K562 (cell line): ENCODE data around the gene AEN. TPM values are rescaled to one million over a fixed set of nuclear protein-coding genes. Genes with fewer than 3 reads are reported as not detected.

Experiments
- ATF6 ChIP-seq: sonication (generic); formaldehyde crosslinking; IDR thresholded peaks from 2 replicates; pipeline ENCODE4 v1.4.0; 2020; ENCODE audit warnings: mild to moderate bottlenecking, missing genetic modification reagents
- ATF7 ChIP-seq: fragments of 450-650 bp; IDR thresholded peaks from 2 replicates; pipeline ENCODE4 v1.7.1; 2014; ENCODE audit warnings: mild to moderate bottlenecking, moderate library complexity
- CEBPG ChIP-seq, 3 experiments: fragments of 200-800 bp in 1 of 3; sonication (Bioruptor generic) in 1 of 3; sonication (generic) in 1 of 3; formaldehyde crosslinking in 1 of 3; IDR thresholded peaks in 2 of 3; conservative IDR thresholded peaks in 1 of 3; 2 replicates each; pipeline versions ENCODE4 v1.6.1 to v1.8.0; 2016 to 2022; ENCODE audit warnings: missing compliant biosample characterization in 2 of 3, missing genetic modification characterization in 2 of 3, mild to moderate bottlenecking in 1 of 3, missing genetic modification reagents in 1 of 3
- FOXJ3 ChIP-seq: sonication (generic); formaldehyde crosslinking; IDR thresholded peaks from 2 replicates; pipeline ENCODE4 v1.4.0; 2020; ENCODE audit warnings: mild to moderate bottlenecking, missing genetic modification reagents
- GATAD2A ChIP-seq: fragments of 450-650 bp; IDR thresholded peaks from 2 replicates; pipeline ENCODE4 v1.6.1; 2017
- HNRNPK ChIP-seq: fragments of 200-400 bp; formaldehyde crosslinking; IDR thresholded peaks from one replicate; pipeline ENCODE4 v1.6.1; 2018; ENCODE audit warnings: mild to moderate bottlenecking, low read depth, low read length; ENCODE audit not compliant: poor library complexity, severe bottlenecking
- HSF4 ChIP-seq: fragments of 250-450 bp; sonication (Bioruptor Pico); IDR thresholded peaks from 2 replicates; pipeline ENCODE4 v2.1.2; 2022; ENCODE audit warnings: mild to moderate bottlenecking, moderate library complexity, borderline replicate concordance
- JUN ChIP-seq, 2 experiments: sonication (generic) in 1 of 2; formaldehyde crosslinking in 1 of 2; IDR thresholded peaks; 2 replicates each; pipeline versions ENCODE4 v1.6.1 to v1.8.0; 2012 to 2022; ENCODE audit warnings: borderline replicate concordance in 2 of 2, mild to moderate bottlenecking in 2 of 2, improper control_type of control experiment in 1 of 2, low read depth in 1 of 2, low read length in 1 of 2, missing genetic modification reagents in 1 of 2
- MED1 ChIP-seq: sonication (generic); formaldehyde crosslinking; IDR thresholded peaks from 2 replicates; pipeline ENCODE4 v1.8.1; 2023; ENCODE audit warnings: missing genetic modification reagents, borderline replicate concordance
- RBM25 ChIP-seq: fragments of 200-400 bp; formaldehyde crosslinking; IDR thresholded peaks from 2 replicates; pipeline ENCODE4 v1.6.1; 2018; ENCODE audit warnings: low read length, low read depth, moderate library complexity; ENCODE audit not compliant: severe bottlenecking
- RFX5 ChIP-seq: IDR thresholded peaks from 2 replicates; pipeline ENCODE4 v1.6.1; 2011; ENCODE audit warnings: low read depth, mild to moderate bottlenecking, improper control_type of control experiment, low read length
- SRSF3 ChIP-seq: fragments of 200-400 bp; formaldehyde crosslinking; IDR thresholded peaks from 2 replicates; pipeline ENCODE4 v1.6.1; 2016; ENCODE audit warnings: mild to moderate bottlenecking, low read length, moderate library complexity; ENCODE audit not compliant: insufficient read depth
- ZFP1 ChIP-seq: fragments of 450-650 bp; formaldehyde crosslinking; IDR thresholded peaks from 2 replicates; pipeline ENCODE4 v1.4.0; 2020; ENCODE audit warnings: mild to moderate bottlenecking, mixed read lengths
- ZMIZ1 ChIP-seq, 2 experiments: fragments of 150-350 bp in 1 of 2; IDR thresholded peaks; 2 replicates each; pipeline ENCODE4 v1.6.1; 2012 to 2016; ENCODE audit warnings: low read depth in 2 of 2, low read length in 2 of 2, mild to moderate bottlenecking in 1 of 2, moderate library complexity in 1 of 2
- ZNF24 ChIP-seq: fragments of 450-650 bp; IDR thresholded peaks from 2 replicates; pipeline ENCODE4 v1.6.1; 2016
- ZNF699 ChIP-seq: fragments of 250-450 bp; sonication (Bioruptor Pico); IDR thresholded peaks from 2 replicates; pipeline ENCODE4 v1.8.0; 2021; ENCODE audit warnings: mild to moderate bottlenecking, moderate library complexity; ENCODE audit not compliant: insufficient replicate concordance
- polyA plus RNA-seq, 8 experiments: library from polyadenylated mRNA; depleted of rRNA in 4 of 8; stranded (reverse) in 5 of 8; unstranded in 3 of 8; fragments of >200 nt; fragmentation: Nextera tagmentation in 2 of 8; fragmentation: Illumina TruSeq in 1 of 8; extraction: Ambion mirVana in 2 of 8; extraction: Trizol in 1 of 8; gene quantifications; 2 replicates each; pipeline versions ENCODE4 v1.2.1 to v1.2.3, GENCODE V29; 2011 to 2014; ENCODE audit warnings: inconsistent platforms in 1 of 8, missing spikeins in 1 of 8
- total RNA-seq, 7 experiments: library from RNA; depleted of rRNA in 6 of 7; stranded (reverse); fragments of >200 nt in 6 of 7; fragmentation: Illumina TruSeq in 2 of 7; extraction: Trizol in 2 of 7; gene quantifications; 2 replicates each; pipeline versions ENCODE4 v1.2.1 to v1.2.3, GENCODE V29; 2011 to 2021; ENCODE audit warnings: low replicate concordance in 1 of 7

The AEN gene
- total and polyA plus RNA-seq, 9 of the 15 experiments (the other 6 are each of a cell fraction or from before 2014, with no cell fraction given), result 9.0 to 51.0 (median 32.8) TPM

GRCh38 chr15:88620995-88621772 lies at the start of gene AEN (continued):
- TF ChIP-seq ATF6 (CRISPR knock-in tag) (0 out of 2 replicates have a peak, but pooled peaks have one; percentile 75), ZNF24 (no peak), ZMIZ1 (IDR thresholded peaks at IDR 0.05; ENCODE audit: low read depth in 2 of 2, low read length in 2 of 2) (0 out of 4 replicates have a peak, but pooled peaks of 1 of the 2 experiments have one; percentile 63), CEBPG (CRISPR knock-in tag; IDR thresholded peaks at IDR 0.05) (no peak), CEBPG (tag; conservative IDR thresholded peaks at IDR 0.05 in 1 of 2, IDR thresholded peaks at IDR 0.05 in 1 of 2) (no peak), FOXJ3 (no peak), RFX5 (no peak), ZFP1 (CRISPR knock-in tag) (no peak), HNRNPK (no peak), JUN (IDR thresholded peaks at IDR 0.05; ENCODE audit: borderline replicate concordance, low read depth, low read length) (peak; percentile 54; the same call in 1 of the 2 replicates), JUN (CRISPR knock-in tag; IDR thresholded peaks at IDR 0.05; ENCODE audit: borderline replicate concordance) (no peak), ATF7 (peak; percentile 65), SRSF3 (0 out of 2 replicates have a peak, but pooled peaks have one; percentile 88), RBM25 (peak; percentile 97), ZNF699 (CRISPR knock-in tag) (no peak), MED1 (CRISPR knock-in tag) (no peak), HSF4 (no peak), GATAD2A (0 out of 2 replicates have a peak, but pooled peaks have one; percentile 60)
